G401 (cell line): ENCODE results near the gene JHY. TPM values are rescaled to one million over a fixed set of nuclear protein-coding genes. Genes with fewer than 3 reads are reported as not detected.

Source experiments
- DNase-seq: peaks from one replicate; pipeline ENCODE4 v3.0.0-alpha.2; 2015; ENCODE audit warnings: low spot score
- in situ Hi-C: cut with HindIII; loops from 2 replicates; pipeline ENCODE4 v1.10.0; 2016; ENCODE audit warnings: low sequenced_read_pairs, mixed read lengths
- total RNA-seq: library from RNA; depleted of rRNA; stranded (reverse); fragments of >200 nt; shearing (Covaris generic); gene quantifications from 2 replicates; pipeline ENCODE4 v1.2.3, GENCODE V29; 2014

JHY gene
- total RNA-seq, 1 experiment from 2014 or later = 0.81 TPM

- in situ Hi-C loops = no loop called here
- DNase-seq = no peak
Measured at GRCh38 chr11:122922893-122923292, 40.3 kb downstream of the JHY start.

- in situ Hi-C loops = no loop called here
- DNase-seq = no peak
Measured at GRCh38 chr11:122923302-122923701, 40.7 kb downstream of the JHY start.

- in situ Hi-C loops = no loop called here
- no peak for DNase-seq
Measured at GRCh38 chr11:122931510-122931909, 49.0 kb downstream of the JHY start.

GRCh38 chr11:122933416-122933815 is 50.9 kb downstream of the JHY start:
- no peak for DNase-seq
- in situ Hi-C loops = no loop called here

GRCh38 chr11:122937983-122938382 is 55.4 kb downstream of the JHY start:
- DNase-seq = no peak
- in situ Hi-C loops = no loop called here

GRCh38 chr11:122938557-122938956 is 56.0 kb downstream of the JHY start:
- in situ Hi-C loops = no loop called here
- DNase-seq = no peak

- in situ Hi-C loops = no loop called here
Measured at GRCh38 chr11:122951211-122951610, 68.7 kb downstream of the JHY start.

GRCh38 chr11:122954455-122954854 is 71.9 kb downstream of the JHY start:
- DNase-seq = no peak
- in situ Hi-C loops = no loop called here

More at GRCh38 chr11:122951211-122951610, 68.7 kb downstream of the JHY start:
- no peak for DNase-seq

GRCh38 chr11:122963961-122964360 is 81.4 kb downstream of the JHY start:
- in situ Hi-C loops = no loop called here
- DNase-seq = no peak

GRCh38 chr11:122976061-122976733 is 93.6 kb downstream of the JHY start:
- DNase-seq = no peak
- in situ Hi-C loops = no loop called here

- in situ Hi-C loops = no loop called here
- no peak for DNase-seq
Measured at GRCh38 chr11:122976734-122977469, 94.3 kb downstream of the JHY start.

GRCh38 chr11:122977470-122978298 is 95.1 kb downstream of the JHY start:
- no peak for DNase-seq

GRCh38 chr11:122978299-122978620 is 95.7 kb downstream of the JHY start:
- in situ Hi-C loops = no loop called here
- no peak for DNase-seq

More at GRCh38 chr11:122977470-122978298, 95.1 kb downstream of the JHY start:
- in situ Hi-C loops = no loop called here

GRCh38 chr11:122979103-122979814 is 96.7 kb downstream of the JHY start:
- DNase-seq = no peak
- in situ Hi-C loops = no loop called here

GRCh38 chr11:122979815-122980595 is 97.4 kb downstream of the JHY start:
- DNase-seq = no peak
- in situ Hi-C loops = no loop called here

- in situ Hi-C loops = no loop called here
- DNase-seq = no peak
Measured at GRCh38 chr11:122981388-122982264, 99.1 kb downstream of the JHY start, which contains the start of gene BSX. TSS of gene BSX (minus strand) at chr11:122981834. CDS start at chr11:122981671, 163 bp downstream.

- DNase-seq = no peak
- in situ Hi-C loops = no loop called here
Measured at GRCh38 chr11:122983438-122984185, 101.1 kb downstream of the JHY start.
